H1 (cell line): Measurements from ENCODE around the gene TNPO2. TPM values are rescaled to one million over a fixed set of nuclear protein-coding genes. Genes with fewer than 3 reads are reported as not detected.

Source experiments
- KDM1A ChIP-seq: fragments of 200-600, 300-600 bp; sonication (generic); IDR thresholded peaks from 2 replicates; pipeline ENCODE4 v1.7.1; 2016; ENCODE audit warnings: mild to moderate bottlenecking, low read length, borderline replicate concordance
- SIN3A ChIP-seq, 2 experiments: IDR thresholded peaks in 1 of 2; conservative IDR thresholded peaks in 1 of 2; 2 replicates each; pipeline ENCODE4 v1.6.1; 2011 to 2012; ENCODE audit warnings: low read length in 2 of 2, improper control_type of control experiment in 1 of 2, low read depth in 1 of 2, mild to moderate bottlenecking in 1 of 2
- SRF ChIP-seq: IDR thresholded peaks from 2 replicates; pipeline ENCODE4 v1.6.1; 2011; ENCODE audit warnings: mild to moderate bottlenecking, low read depth, low read length, moderate library complexity
- TAF1 ChIP-seq: IDR thresholded peaks from 2 replicates; pipeline ENCODE4 v1.6.1; 2011; ENCODE audit warnings: mild to moderate bottlenecking, low read depth, low read length
- polyA plus RNA-seq, 7 experiments: library from polyadenylated mRNA; depleted of rRNA in 3 of 7; stranded (reverse) in 5 of 7; unstranded in 2 of 7; fragments of >200 nt in 5 of 7; fragments of 200-250 nt in 2 of 7; gene quantifications; 1 replicate in 5 of 7; 2 replicates in 1 of 7; 4 replicates in 1 of 7; pipeline versions ENCODE4 v1.2.1 to v1.2.3, GENCODE V29; 2011 to 2013; ENCODE audit warnings: missing spikeins in 2 of 7, mixed read lengths in 2 of 7
- total RNA-seq: library from RNA; stranded (reverse); fragmentation: NEBNext Ultra II Directional; extraction: Animal tissue kit (Norgen Biotek cat#: 25700); gene quantifications from 2 replicates; pipeline ENCODE4 v1.2.1, GENCODE V29; 2021

The TNPO2 gene
- total and polyA plus RNA-seq, 2 of the 8 experiments (the other 6 are each of a cell fraction or from before 2014, with no cell fraction given), result 112 to 121 TPM

- TF ChIP-seq TAF1 (no peak), SRF (no peak), KDM1A (no peak), SIN3A (conservative IDR thresholded peaks at IDR 0.05 in 1 of 2, IDR thresholded peaks at IDR 0.05 in 1 of 2; ENCODE audit: low read depth in 1 of 2, low read length in 2 of 2) (no peak)
These were observed 36.0 kb upstream of the TNPO2 start (continued) for GRCh38 chr19:12759686-12760085.
